ENCODE results near the gene SMNDC1. TPM values are rescaled to one million over a fixed set of nuclear protein-coding genes. Genes with fewer than 3 reads are reported as not detected.

The SMNDC1 gene
- total RNA-seq, 4 donors from 2014 or later, result 3.6 to 15.7 (median 8.9) TPM

- no peak for DNase-seq
- in situ Hi-C loops (cut with MboI; ENCODE audit: low pct_ligation_motif_present in 1 of 4, low pct_unique_long_range_greater_than_20kb in 1 of 4, low sequenced_read_pairs in 3 of 4) (loop anchor here (5.0 to 25.0 kb wide), 5 partner anchors 224 to 574 kb away; no protein-coding TSS in a partner anchor), intact Hi-C loops (cut with DNase I; ENCODE audit: low total_unique reads) (loop anchor here (5.0 kb wide), 1 partner anchor 234 kb away; no protein-coding TSS in a partner anchor)
- no peak overlapping the region for H3K4me3 ChIP-seq
- no peak for TF ChIP-seq EP300 (IDR thresholded peaks at IDR 0.05; ENCODE audit: low read depth)
- no peak for TF ChIP-seq CTCF (IDR thresholded peaks at IDR 0.05)
- TF ChIP-seq POLR2A (IDR thresholded peaks at IDR 0.05), result no peak
- TF ChIP-seq POLR2AphosphoS5 (IDR thresholded peaks at IDR 0.05), result no peak
- H3K4me1 ChIP-seq, result peaks cover 0 to 7% (median 2%) of the 10 kb centered on the region in 4 donors
- no peak overlapping the region for H3K27ac ChIP-seq
- peaks cover 23% of the 10 kb centered on the region for H3K27me3 ChIP-seq
- no peaks in the 10 kb centered on the region for H3K36me3 ChIP-seq
- 50 to 56% methylated on average over 1 to 2 of the region's 2 CpGs for WGBS, 2 donors (ENCODE audit: low coverage in 1 of 2)
- no peaks in the 10 kb centered on the region for H3K9me3 ChIP-seq
Measured at GRCh38 chr10:110313674-110314073, 9.0 kb upstream of the SMNDC1 start.

DNA sequence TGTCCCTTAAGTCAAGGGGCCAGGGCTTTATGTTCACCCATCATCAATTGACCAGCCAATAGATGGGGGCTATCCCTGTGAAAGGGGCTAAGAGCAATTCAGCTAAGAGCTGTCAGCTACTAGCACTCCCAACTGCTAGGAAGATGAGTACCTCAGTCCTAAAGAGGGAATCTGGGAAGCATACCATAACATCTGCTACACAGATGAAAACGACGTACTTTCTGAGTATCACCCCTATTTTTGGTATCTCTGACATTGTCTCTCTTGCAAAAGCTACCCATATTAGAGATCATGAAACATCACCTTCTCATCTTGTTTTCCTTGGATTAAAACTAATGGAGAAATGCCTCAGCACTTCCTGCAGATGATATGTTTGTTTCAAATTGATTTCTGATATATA is 7.5 kb upstream of the SMNDC1 start:
- in situ Hi-C loops (cut with MboI; ENCODE audit: low pct_ligation_motif_present in 1 of 4, low pct_unique_long_range_greater_than_20kb in 1 of 4, low sequenced_read_pairs in 3 of 4) (loop anchor here (5.0 to 25.0 kb wide), 5 partner anchors 225 to 575 kb away; no protein-coding TSS in a partner anchor), intact Hi-C loops (cut with DNase I; ENCODE audit: low total_unique reads) (loop anchor here (5.0 kb wide), 1 partner anchor 235 kb away; no protein-coding TSS in a partner anchor)
- no peak for TF ChIP-seq POLR2AphosphoS5 (IDR thresholded peaks at IDR 0.05)
- no peak for TF ChIP-seq EP300 (IDR thresholded peaks at IDR 0.05; ENCODE audit: low read depth)
- no peak for TF ChIP-seq POLR2A (IDR thresholded peaks at IDR 0.05)
- TF ChIP-seq CTCF (IDR thresholded peaks at IDR 0.05), result no peak
- H3K4me3 ChIP-seq, result no peak overlapping the region
- H3K4me1 ChIP-seq, result peaks cover 0 to 11% (median 2%) of the 10 kb centered on the region in 4 donors
- no peaks in the 10 kb centered on the region for H3K36me3 ChIP-seq
- 79% methylated on average over 2 of the region's 2 CpGs; no CpG with 5 or more reads in 1 of the 2 donors for WGBS, 2 donors (ENCODE audit: low coverage in 1 of 2)
- peaks cover 23% of the 10 kb centered on the region for H3K27me3 ChIP-seq
- DNase-seq, result no peak
- no peaks in the 10 kb centered on the region for H3K9me3 ChIP-seq
- no peak overlapping the region for H3K27ac ChIP-seq

GRCh38 chr10:110311357-110311949 is 6.7 kb upstream of the SMNDC1 start:
- no peak overlapping the region for H3K4me3 ChIP-seq
- peak; percentile 43 for DNase-seq
- WGBS, 2 donors (ENCODE audit: low coverage in 1 of 2), result 0 to 4% methylated on average over 2 to 3 of the region's 3 CpGs
- intact Hi-C loops (cut with DNase I; ENCODE audit: low total_unique reads) (loop anchor here (5.0 kb wide), 1 partner anchor 236 kb away; no protein-coding TSS in a partner anchor), in situ Hi-C loops (cut with MboI; ENCODE audit: low pct_ligation_motif_present in 1 of 4, low pct_unique_long_range_greater_than_20kb in 1 of 4, low sequenced_read_pairs in 3 of 4) (loop anchor here (5.0 to 25.0 kb wide), 5 partner anchors 226 to 576 kb away; no protein-coding TSS in a partner anchor)
- H3K27me3 ChIP-seq, result peaks cover 23% of the 10 kb centered on the region
- H3K36me3 ChIP-seq, result no peaks in the 10 kb centered on the region
- H3K4me1 ChIP-seq, result peaks cover 0 to 16% (median 2%) of the 10 kb centered on the region in 4 donors
- no peak overlapping the region for H3K27ac ChIP-seq
- TF ChIP-seq EP300 (IDR thresholded peaks at IDR 0.05; ENCODE audit: low read depth) (no peak), POLR2A (IDR thresholded peaks at IDR 0.05) (no peak), CTCF (IDR thresholded peaks at IDR 0.05) (peak; percentile 56 to 83 (median 58))
- no peaks in the 10 kb centered on the region for H3K9me3 ChIP-seq

- Histone ChIP-seq H3K4me1 (peaks cover 0 to 23% (median 3%) of the 10 kb centered on the region in 4 donors), H3K4me3 (no peak overlapping the region), H3K27me3 (peaks cover 23% of the 10 kb centered on the region), H3K9me3 (no peaks in the 10 kb centered on the region), H3K36me3 (no peaks in the 10 kb centered on the region), H3K27ac (no peak overlapping the region)
- DNase-seq, result no peak
- 32 to 40% methylated on average over 3 of the region's 3 CpGs for WGBS, 2 donors (ENCODE audit: low coverage in 1 of 2)
- in situ Hi-C loops (cut with MboI; ENCODE audit: low pct_ligation_motif_present in 1 of 4, low pct_unique_long_range_greater_than_20kb in 1 of 4, low sequenced_read_pairs in 3 of 4), result loop anchor here (5.0 to 25.0 kb wide), 5 partner anchors 227 to 577 kb away; no protein-coding TSS in a partner anchor
- no peak for TF ChIP-seq EP300 (IDR thresholded peaks at IDR 0.05; ENCODE audit: low read depth)
- no peak for TF ChIP-seq CTCF (IDR thresholded peaks at IDR 0.05)
- no peak for TF ChIP-seq POLR2AphosphoS5 (IDR thresholded peaks at IDR 0.05)
- no peak for TF ChIP-seq POLR2A (IDR thresholded peaks at IDR 0.05)
- intact Hi-C loops (cut with DNase I; ENCODE audit: low total_unique reads), result loop anchor here (5.0 kb wide), 1 partner anchor 237 kb away; no protein-coding TSS in a partner anchor
Measured at GRCh38 chr10:110310741-110311140, 6.0 kb upstream of the SMNDC1 start.
